HepG2 (cell line): Measurements from ENCODE around the gene SEMA4C. TPM values are rescaled to one million over a fixed set of nuclear protein-coding genes. Genes with fewer than 3 reads are reported as not detected.

Experiments
- MAFF ChIP-seq: IDR thresholded peaks from 2 replicates; pipeline ENCODE4 v1.6.1; 2011; ENCODE audit warnings: low read depth, low read length, improper control_type of control experiment
- MXD4 ChIP-seq: IDR thresholded peaks from 2 replicates; pipeline ENCODE4 v1.6.1; 2016; ENCODE audit warnings: mild to moderate bottlenecking, missing biosample characterization, missing genetic modification reagents
- SP2 ChIP-seq: sonication (generic); formaldehyde crosslinking; IDR thresholded peaks from 2 replicates; pipeline ENCODE4 v1.5.1; 2020; ENCODE audit warnings: mild to moderate bottlenecking, missing genetic modification reagents
- XRCC5 ChIP-seq: fragments of 200-400 bp; formaldehyde crosslinking; optimal IDR thresholded peaks from 2 replicates; pipeline ENCODE3; 2017; ENCODE audit warnings: mild to moderate bottlenecking, low read length
- ZBTB1 ChIP-seq: sonication (generic); formaldehyde crosslinking; IDR thresholded peaks from 2 replicates; pipeline ENCODE4 v1.4.0; 2020; ENCODE audit warnings: missing genetic modification reagents, borderline replicate concordance
- ZMAT3 ChIP-seq: sonication (generic); formaldehyde crosslinking; conservative IDR thresholded peaks from 2 replicates; pipeline ENCODE4 v1.7.0; 2021; ENCODE audit warnings: missing genetic modification reagents
- ZNF451 ChIP-seq: sonication (generic); formaldehyde crosslinking; IDR thresholded peaks from 2 replicates; pipeline ENCODE4 v1.5.0; 2020; ENCODE audit warnings: mild to moderate bottlenecking, missing genetic modification reagents
- ZNF891 ChIP-seq: sonication (generic); formaldehyde crosslinking; IDR thresholded peaks from 2 replicates; pipeline ENCODE4 v1.5.0; 2020; ENCODE audit warnings: mild to moderate bottlenecking, missing genetic modification reagents
- polyA plus RNA-seq, 8 experiments: library from polyadenylated mRNA; depleted of rRNA in 3 of 8; stranded (reverse) in 7 of 8; unstranded in 1 of 8; fragments of >200 nt; fragmentation: Illumina TruSeq in 4 of 8; extraction: Trizol in 4 of 8; gene quantifications; 2 replicates each; pipeline versions ENCODE4 v1.2.1 to v1.2.3, GENCODE V29; 2011 to 2016; ENCODE audit warnings: low read depth in 4 of 8, missing spikeins in 1 of 8, mixed read lengths in 1 of 8; ENCODE audit not compliant: insufficient read depth in 1 of 8
- total RNA-seq, 5 experiments: library from RNA; depleted of rRNA; stranded (reverse); fragments of >200 nt; fragmentation: Illumina TruSeq; extraction: Trizol; gene quantifications; 2 replicates each; pipeline ENCODE4 v1.2.3, GENCODE V29; 2016; ENCODE audit warnings: low read depth in 1 of 5
- TF ChIP-seq, protein P1 (sequence below): sonication (generic); formaldehyde crosslinking; IDR thresholded peaks from 2 replicates; pipeline ENCODE4 v1.4.0; 2020; ENCODE audit warnings: missing genetic modification reagents
- TF ChIP-seq, protein P2 (sequence below): sonication (generic); formaldehyde crosslinking; IDR thresholded peaks from 2 replicates; pipeline ENCODE4 v1.4.0; 2020; ENCODE audit warnings: missing genetic modification reagents, mild to moderate bottlenecking, borderline replicate concordance
- TF ChIP-seq, protein P3 (sequence below): sonication (generic); IDR thresholded peaks from 2 replicates; pipeline ENCODE4 v1.6.1; 2016; ENCODE audit warnings: low read depth, borderline replicate concordance
- TF ChIP-seq, protein P4 (sequence below): sonication (generic); formaldehyde crosslinking; IDR thresholded peaks from 2 replicates; pipeline ENCODE4 v1.4.0; 2020; ENCODE audit warnings: missing genetic modification reagents
- TF ChIP-seq, protein P5 (sequence below): sonication (generic); formaldehyde crosslinking; IDR thresholded peaks from 2 replicates; pipeline ENCODE4 v1.5.0; 2020; ENCODE audit warnings: mild to moderate bottlenecking, missing genetic modification reagents, borderline replicate concordance
- TF ChIP-seq, protein P6 (sequence below): sonication (generic); formaldehyde crosslinking; IDR thresholded peaks from 2 replicates; pipeline ENCODE4 v1.4.0; 2020; ENCODE audit warnings: mild to moderate bottlenecking, missing genetic modification reagents

The SEMA4C gene
- total and polyA plus RNA-seq, 2 of the 13 experiments (the other 11 are each of a cell fraction or from before 2014, with no cell fraction given), result 25.9 to 46.6 TPM

DNA sequence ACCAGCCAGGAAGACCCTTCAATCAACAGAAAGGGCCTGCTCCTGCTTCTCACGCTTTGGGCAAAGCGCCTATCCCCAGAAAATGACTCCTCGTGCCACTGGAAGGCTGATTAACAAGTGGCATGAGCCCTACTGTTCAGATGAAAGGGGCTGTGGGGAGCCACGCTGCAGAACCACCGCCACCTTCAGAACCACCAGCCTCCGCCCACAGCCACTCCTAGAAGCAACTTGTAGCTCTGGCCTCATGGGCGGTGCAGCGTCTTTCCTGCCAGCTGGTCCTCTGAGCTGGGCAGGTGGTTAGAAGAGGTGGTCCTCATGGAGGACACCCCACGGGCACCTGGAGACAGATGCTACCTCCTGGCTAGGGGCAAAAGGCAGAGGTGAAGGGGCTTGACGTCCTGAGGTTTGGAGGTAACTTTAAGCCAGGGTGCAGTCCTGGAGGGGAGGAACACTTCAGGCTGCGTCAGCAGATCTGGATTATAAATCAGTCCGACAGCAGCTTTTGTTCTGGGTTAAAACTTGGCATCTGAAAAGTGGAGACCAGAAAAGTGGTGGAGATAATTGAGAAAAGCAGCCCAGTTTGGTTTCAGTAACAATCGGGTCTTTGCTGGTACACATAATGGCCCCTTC lies 861 bp upstream of the SEMA4C start (continued):
- TF ChIP-seq, protein P1, sequence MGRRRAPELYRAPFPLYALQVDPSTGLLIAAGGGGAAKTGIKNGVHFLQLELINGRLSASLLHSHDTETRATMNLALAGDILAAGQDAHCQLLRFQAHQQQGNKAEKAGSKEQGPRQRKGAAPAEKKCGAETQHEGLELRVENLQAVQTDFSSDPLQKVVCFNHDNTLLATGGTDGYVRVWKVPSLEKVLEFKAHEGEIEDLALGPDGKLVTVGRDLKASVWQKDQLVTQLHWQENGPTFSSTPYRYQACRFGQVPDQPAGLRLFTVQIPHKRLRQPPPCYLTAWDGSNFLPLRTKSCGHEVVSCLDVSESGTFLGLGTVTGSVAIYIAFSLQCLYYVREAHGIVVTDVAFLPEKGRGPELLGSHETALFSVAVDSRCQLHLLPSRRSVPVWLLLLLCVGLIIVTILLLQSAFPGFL (CRISPR knock-in tag), result no peak
- TF ChIP-seq XRCC5, result peak; percentile 12
- TF ChIP-seq MXD4 (CRISPR knock-in tag), result no peak
- peak; percentile 62; the same call in 1 of the 2 replicates for TF ChIP-seq MAFF
- TF ChIP-seq ZNF891 (CRISPR knock-in tag), result peak; percentile 15; the same call in 1 of the 2 replicates
- TF ChIP-seq, protein P2, sequence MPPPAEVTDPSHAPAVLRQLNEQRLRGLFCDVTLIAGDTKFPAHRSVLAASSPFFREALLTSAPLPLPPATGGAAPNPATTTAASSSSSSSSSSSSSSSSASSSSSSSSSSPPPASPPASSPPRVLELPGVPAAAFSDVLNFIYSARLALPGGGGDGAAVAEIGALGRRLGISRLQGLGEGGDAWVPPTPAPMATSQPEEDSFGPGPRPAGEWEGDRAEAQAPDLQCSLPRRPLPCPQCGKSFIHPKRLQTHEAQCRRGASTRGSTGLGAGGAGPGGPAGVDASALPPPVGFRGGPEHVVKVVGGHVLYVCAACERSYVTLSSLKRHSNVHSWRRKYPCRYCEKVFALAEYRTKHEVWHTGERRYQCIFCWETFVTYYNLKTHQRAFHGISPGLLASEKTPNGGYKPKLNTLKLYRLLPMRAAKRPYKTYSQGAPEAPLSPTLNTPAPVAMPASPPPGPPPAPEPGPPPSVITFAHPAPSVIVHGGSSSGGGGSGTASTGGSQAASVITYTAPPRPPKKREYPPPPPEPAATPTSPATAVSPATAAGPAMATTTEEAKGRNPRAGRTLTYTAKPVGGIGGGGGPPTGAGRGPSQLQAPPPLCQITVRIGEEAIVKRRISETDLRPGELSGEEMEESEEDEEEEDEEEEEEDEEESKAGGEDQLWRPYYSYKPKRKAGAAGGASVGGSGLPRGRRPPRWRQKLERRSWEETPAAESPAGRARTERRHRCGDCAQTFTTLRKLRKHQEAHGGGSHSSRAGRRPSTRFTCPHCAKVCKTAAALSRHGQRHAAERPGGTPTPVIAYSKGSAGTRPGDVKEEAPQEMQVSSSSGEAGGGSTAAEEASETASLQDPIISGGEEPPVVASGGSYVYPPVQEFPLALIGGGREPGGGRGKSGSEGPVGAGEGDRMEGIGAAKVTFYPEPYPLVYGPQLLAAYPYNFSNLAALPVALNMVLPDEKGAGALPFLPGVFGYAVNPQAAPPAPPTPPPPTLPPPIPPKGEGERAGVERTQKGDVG (CRISPR knock-in tag), result 0 out of 2 replicates have a peak, but pooled peaks have one; percentile 40
- TF ChIP-seq, protein P3, sequence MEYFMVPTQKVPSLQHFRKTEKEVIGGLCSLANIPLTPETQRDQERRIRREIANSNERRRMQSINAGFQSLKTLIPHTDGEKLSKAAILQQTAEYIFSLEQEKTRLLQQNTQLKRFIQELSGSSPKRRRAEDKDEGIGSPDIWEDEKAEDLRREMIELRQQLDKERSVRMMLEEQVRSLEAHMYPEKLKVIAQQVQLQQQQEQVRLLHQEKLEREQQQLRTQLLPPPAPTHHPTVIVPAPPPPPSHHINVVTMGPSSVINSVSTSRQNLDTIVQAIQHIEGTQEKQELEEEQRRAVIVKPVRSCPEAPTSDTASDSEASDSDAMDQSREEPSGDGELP, result peak; percentile 39; the same call in 1 of the 2 replicates
- 0 out of 2 replicates have a peak, but pooled peaks have one; percentile 36 for TF ChIP-seq ZMAT3 (CRISPR knock-in tag)
- no peak for TF ChIP-seq SP2
- TF ChIP-seq ZBTB1 (CRISPR knock-in tag), result no peak
- TF ChIP-seq, protein P4, sequence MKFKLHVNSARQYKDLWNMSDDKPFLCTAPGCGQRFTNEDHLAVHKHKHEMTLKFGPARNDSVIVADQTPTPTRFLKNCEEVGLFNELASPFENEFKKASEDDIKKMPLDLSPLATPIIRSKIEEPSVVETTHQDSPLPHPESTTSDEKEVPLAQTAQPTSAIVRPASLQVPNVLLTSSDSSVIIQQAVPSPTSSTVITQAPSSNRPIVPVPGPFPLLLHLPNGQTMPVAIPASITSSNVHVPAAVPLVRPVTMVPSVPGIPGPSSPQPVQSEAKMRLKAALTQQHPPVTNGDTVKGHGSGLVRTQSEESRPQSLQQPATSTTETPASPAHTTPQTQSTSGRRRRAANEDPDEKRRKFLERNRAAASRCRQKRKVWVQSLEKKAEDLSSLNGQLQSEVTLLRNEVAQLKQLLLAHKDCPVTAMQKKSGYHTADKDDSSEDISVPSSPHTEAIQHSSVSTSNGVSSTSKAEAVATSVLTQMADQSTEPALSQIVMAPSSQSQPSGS (CRISPR knock-in tag), result no peak
- TF ChIP-seq, protein P5, sequence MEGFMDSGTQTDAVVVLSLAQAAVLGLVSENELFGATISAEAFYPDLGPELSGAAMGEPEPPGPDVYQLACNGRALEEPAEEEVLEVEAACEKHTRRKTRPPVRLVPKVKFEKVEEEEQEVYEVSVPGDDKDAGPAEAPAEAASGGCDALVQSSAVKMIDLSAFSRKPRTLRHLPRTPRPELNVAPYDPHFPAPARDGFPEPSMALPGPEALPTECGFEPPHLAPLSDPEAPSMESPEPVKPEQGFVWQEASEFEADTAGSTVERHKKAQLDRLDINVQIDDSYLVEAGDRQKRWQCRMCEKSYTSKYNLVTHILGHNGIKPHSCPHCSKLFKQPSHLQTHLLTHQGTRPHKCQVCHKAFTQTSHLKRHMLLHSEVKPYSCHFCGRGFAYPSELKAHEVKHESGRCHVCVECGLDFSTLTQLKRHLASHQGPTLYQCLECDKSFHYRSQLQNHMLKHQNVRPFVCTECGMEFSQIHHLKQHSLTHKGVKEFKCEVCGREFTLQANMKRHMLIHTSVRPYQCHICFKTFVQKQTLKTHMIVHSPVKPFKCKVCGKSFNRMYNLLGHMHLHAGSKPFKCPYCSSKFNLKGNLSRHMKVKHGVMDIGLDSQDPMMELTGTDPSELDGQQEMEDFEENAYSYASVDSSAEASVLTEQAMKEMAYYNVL, result 0 out of 2 replicates have a peak, but pooled peaks have one; percentile 9
- TF ChIP-seq, protein P6, sequence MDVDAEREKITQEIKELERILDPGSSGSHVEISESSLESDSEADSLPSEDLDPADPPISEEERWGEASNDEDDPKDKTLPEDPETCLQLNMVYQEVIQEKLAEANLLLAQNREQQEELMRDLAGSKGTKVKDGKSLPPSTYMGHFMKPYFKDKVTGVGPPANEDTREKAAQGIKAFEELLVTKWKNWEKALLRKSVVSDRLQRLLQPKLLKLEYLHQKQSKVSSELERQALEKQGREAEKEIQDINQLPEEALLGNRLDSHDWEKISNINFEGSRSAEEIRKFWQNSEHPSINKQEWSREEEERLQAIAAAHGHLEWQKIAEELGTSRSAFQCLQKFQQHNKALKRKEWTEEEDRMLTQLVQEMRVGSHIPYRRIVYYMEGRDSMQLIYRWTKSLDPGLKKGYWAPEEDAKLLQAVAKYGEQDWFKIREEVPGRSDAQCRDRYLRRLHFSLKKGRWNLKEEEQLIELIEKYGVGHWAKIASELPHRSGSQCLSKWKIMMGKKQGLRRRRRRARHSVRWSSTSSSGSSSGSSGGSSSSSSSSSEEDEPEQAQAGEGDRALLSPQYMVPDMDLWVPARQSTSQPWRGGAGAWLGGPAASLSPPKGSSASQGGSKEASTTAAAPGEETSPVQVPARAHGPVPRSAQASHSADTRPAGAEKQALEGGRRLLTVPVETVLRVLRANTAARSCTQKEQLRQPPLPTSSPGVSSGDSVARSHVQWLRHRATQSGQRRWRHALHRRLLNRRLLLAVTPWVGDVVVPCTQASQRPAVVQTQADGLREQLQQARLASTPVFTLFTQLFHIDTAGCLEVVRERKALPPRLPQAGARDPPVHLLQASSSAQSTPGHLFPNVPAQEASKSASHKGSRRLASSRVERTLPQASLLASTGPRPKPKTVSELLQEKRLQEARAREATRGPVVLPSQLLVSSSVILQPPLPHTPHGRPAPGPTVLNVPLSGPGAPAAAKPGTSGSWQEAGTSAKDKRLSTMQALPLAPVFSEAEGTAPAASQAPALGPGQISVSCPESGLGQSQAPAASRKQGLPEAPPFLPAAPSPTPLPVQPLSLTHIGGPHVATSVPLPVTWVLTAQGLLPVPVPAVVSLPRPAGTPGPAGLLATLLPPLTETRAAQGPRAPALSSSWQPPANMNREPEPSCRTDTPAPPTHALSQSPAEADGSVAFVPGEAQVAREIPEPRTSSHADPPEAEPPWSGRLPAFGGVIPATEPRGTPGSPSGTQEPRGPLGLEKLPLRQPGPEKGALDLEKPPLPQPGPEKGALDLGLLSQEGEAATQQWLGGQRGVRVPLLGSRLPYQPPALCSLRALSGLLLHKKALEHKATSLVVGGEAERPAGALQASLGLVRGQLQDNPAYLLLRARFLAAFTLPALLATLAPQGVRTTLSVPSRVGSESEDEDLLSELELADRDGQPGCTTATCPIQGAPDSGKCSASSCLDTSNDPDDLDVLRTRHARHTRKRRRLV (CRISPR knock-in tag), result no peak
- TF ChIP-seq ZNF451 (CRISPR knock-in tag), result no peak
